HepG2 (cell line): ENCODE data around the gene CCNG1. TPM values are rescaled to one million over a fixed set of nuclear protein-coding genes. Genes with fewer than 3 reads are reported as not detected.

Experiments used
- ARNT2 ChIP-seq: sonication (generic); formaldehyde crosslinking; IDR thresholded peaks from 2 replicates; pipeline ENCODE4 v1.8.0; 2022; ENCODE audit warnings: mild to moderate bottlenecking, low read depth, missing genetic modification reagents, moderate library complexity
- CBFB ChIP-seq: sonication (generic); formaldehyde crosslinking; IDR thresholded peaks from 2 replicates; pipeline ENCODE4 v1.4.0; 2020; ENCODE audit warnings: missing genetic modification reagents
- CREM ChIP-seq, 2 experiments: sonication (generic) in 1 of 2; formaldehyde crosslinking in 1 of 2; IDR thresholded peaks; 2 replicates each; pipeline versions ENCODE4 v1.4.0 to v1.6.1; 2016 to 2020; ENCODE audit warnings: antibody characterized with exemption in 1 of 2, mild to moderate bottlenecking in 1 of 2, missing genetic modification reagents in 1 of 2
- ELF1 ChIP-seq: sonication (generic); formaldehyde crosslinking; IDR thresholded peaks from 2 replicates; pipeline ENCODE4 v1.4.0; 2020; ENCODE audit warnings: missing genetic modification reagents
- EP300 ChIP-seq, 3 experiments: sonication (generic) in 1 of 3; formaldehyde crosslinking in 1 of 3; IDR thresholded peaks; 2 replicates each; pipeline versions ENCODE4 v1.5.1 to v1.6.1; 2011 to 2020; ENCODE audit warnings: low read depth in 2 of 3, low read length in 2 of 3, borderline replicate concordance in 1 of 3, improper control_type of control experiment in 1 of 3, mild to moderate bottlenecking in 1 of 3, missing genetic modification reagents in 1 of 3, moderate library complexity in 1 of 3
- FOXA1 ChIP-seq, 2 experiments: fragments of 450-650 bp in 1 of 2; sonication (generic) in 1 of 2; formaldehyde crosslinking in 1 of 2; IDR thresholded peaks; 2 replicates each; pipeline versions ENCODE4 v1.4.0 to v1.6.1; 2016 to 2020; ENCODE audit warnings: missing genetic modification reagents in 1 of 2
- KDM3A ChIP-seq: IDR thresholded peaks from 2 replicates; pipeline ENCODE4 v1.6.1; 2018; ENCODE audit warnings: low read depth, missing compliant biosample characterization
- NCOA1 ChIP-seq: sonication (generic); formaldehyde crosslinking; IDR thresholded peaks from 2 replicates; pipeline ENCODE4 v1.9.0; 2021; ENCODE audit warnings: missing genetic modification reagents
- PAWR ChIP-seq: sonication (generic); formaldehyde crosslinking; IDR thresholded peaks from 2 replicates; pipeline ENCODE4 v1.4.0; 2020; ENCODE audit warnings: missing genetic modification reagents, mild to moderate bottlenecking, borderline replicate concordance
- PCBP2 ChIP-seq: fragments of 200-400 bp; formaldehyde crosslinking; optimal IDR thresholded peaks from 2 replicates; pipeline ENCODE3; 2018; ENCODE audit warnings: low read length, low read depth; ENCODE audit not compliant: poor library complexity, severe bottlenecking
- ZNF354B ChIP-seq: sonication (generic); formaldehyde crosslinking; IDR thresholded peaks from 2 replicates; pipeline ENCODE4 v1.8.0; 2022; ENCODE audit warnings: mild to moderate bottlenecking, missing genetic modification reagents
- ZNF468 ChIP-seq: sonication (generic); formaldehyde crosslinking; IDR thresholded peaks from 2 replicates; pipeline ENCODE4 v1.8.0; 2022; ENCODE audit warnings: mild to moderate bottlenecking, moderate library complexity, missing genetic modification reagents
- ZNF510 ChIP-seq: sonication (generic); formaldehyde crosslinking; IDR thresholded peaks from 2 replicates; pipeline ENCODE4 v1.4.0; 2020; ENCODE audit warnings: low read depth, mild to moderate bottlenecking, missing genetic modification reagents
- ZNF781 ChIP-seq: sonication (generic); formaldehyde crosslinking; IDR thresholded peaks from 2 replicates; pipeline ENCODE4 v1.5.1; 2020; ENCODE audit warnings: borderline replicate concordance, mild to moderate bottlenecking, missing genetic modification reagents; ENCODE audit errors: not compliant biosample characterization
- polyA plus RNA-seq, 8 experiments: library from polyadenylated mRNA; depleted of rRNA in 3 of 8; stranded (reverse) in 7 of 8; unstranded in 1 of 8; fragments of >200 nt; fragmentation: Illumina TruSeq in 4 of 8; extraction: Trizol in 4 of 8; gene quantifications; 2 replicates each; pipeline versions ENCODE4 v1.2.1 to v1.2.3, GENCODE V29; 2011 to 2016; ENCODE audit warnings: low read depth in 4 of 8, missing spikeins in 1 of 8, mixed read lengths in 1 of 8; ENCODE audit not compliant: insufficient read depth in 1 of 8
- total RNA-seq, 5 experiments: library from RNA; depleted of rRNA; stranded (reverse); fragments of >200 nt; fragmentation: Illumina TruSeq; extraction: Trizol; gene quantifications; 2 replicates each; pipeline ENCODE4 v1.2.3, GENCODE V29; 2016; ENCODE audit warnings: low read depth in 1 of 5
- TF ChIP-seq, protein P1 (sequence below): sonication (generic); formaldehyde crosslinking; IDR thresholded peaks from 2 replicates; pipeline ENCODE4 v1.5.0; 2020; ENCODE audit warnings: missing genetic modification reagents
- TF ChIP-seq, protein P2 (sequence below): sonication (generic); formaldehyde crosslinking; conservative IDR thresholded peaks from 2 replicates; pipeline ENCODE4 v1.4.0; 2020; ENCODE audit warnings: mild to moderate bottlenecking, missing genetic modification reagents, moderate library complexity
- TF ChIP-seq, protein P3 (sequence below): sonication (generic); formaldehyde crosslinking; conservative IDR thresholded peaks from 2 replicates; pipeline ENCODE4 v1.5.0; 2020; ENCODE audit warnings: missing genetic modification reagents
- TF ChIP-seq, protein P4 (sequence below), 2 experiments: sonication (generic) in 1 of 2; formaldehyde crosslinking in 1 of 2; IDR thresholded peaks; 2 replicates each; pipeline versions ENCODE4 v1.5.1 to v1.6.1; 2011 to 2020; ENCODE audit warnings: borderline replicate concordance in 1 of 2, low read depth in 1 of 2, low read length in 1 of 2, mild to moderate bottlenecking in 1 of 2, missing genetic modification reagents in 1 of 2, moderate library complexity in 1 of 2

Gene CCNG1
- total and polyA plus RNA-seq, 2 of the 13 experiments (the other 11 are each of a cell fraction or from before 2014, with no cell fraction given): 181 to 353 TPM

DNA sequence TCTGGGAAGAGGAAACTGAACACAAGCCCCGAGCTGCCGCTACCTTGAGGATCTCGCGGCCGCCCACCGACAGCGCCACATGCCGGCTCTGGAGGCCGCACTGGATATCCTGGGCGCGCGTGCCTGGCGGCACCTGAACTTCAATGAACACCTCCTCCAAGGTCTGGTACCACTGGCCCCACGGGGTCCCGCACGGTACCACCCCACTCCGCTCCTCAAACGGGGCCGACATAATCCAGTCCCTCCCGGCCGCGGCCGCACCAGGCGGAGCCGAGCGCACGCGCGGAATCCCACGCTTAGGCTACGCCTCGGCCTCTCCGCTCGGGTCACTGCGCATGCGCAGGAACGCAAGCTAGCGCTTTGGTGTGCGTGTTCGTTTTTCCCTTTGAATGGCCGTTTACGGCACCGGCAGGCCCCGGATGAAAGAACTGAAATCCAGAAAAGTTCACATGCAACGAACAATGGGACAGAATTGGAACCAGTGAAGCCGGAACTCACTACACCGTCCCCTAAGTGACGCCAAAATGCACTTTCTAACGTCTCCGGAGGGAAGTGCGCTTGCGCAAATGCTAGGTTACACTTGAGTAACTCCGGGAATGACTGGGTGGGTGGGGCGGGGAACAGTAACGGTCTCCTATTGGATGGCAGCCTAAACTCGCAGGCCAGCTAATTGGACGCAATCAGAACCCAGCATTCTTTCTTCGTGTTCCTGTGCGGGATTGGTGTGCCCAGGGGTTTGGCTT lies 22.6 kb downstream of the CCNG1 start, which contains the start of gene NUDCD2 (continued):
- TF ChIP-seq ZNF468 (CRISPR knock-in tag): 0 out of 2 replicates have a peak, but pooled peaks have one; percentile 54
- TF ChIP-seq ARNT2 (CRISPR knock-in tag): peak; percentile 83
- TF ChIP-seq, protein P1, sequence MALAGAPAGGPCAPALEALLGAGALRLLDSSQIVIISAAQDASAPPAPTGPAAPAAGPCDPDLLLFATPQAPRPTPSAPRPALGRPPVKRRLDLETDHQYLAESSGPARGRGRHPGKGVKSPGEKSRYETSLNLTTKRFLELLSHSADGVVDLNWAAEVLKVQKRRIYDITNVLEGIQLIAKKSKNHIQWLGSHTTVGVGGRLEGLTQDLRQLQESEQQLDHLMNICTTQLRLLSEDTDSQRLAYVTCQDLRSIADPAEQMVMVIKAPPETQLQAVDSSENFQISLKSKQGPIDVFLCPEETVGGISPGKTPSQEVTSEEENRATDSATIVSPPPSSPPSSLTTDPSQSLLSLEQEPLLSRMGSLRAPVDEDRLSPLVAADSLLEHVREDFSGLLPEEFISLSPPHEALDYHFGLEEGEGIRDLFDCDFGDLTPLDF (CRISPR knock-in tag): 0 out of 2 replicates have a peak, but pooled peaks have one; percentile 65
- TF ChIP-seq EP300 (IDR thresholded peaks at IDR 0.05; ENCODE audit: low read depth in 2 of 2, low read length in 2 of 2): peak in 1 of 2 experiments; percentile 39; a peak in 1 of 4 replicates
- TF ChIP-seq EP300 (CRISPR knock-in tag; IDR thresholded peaks at IDR 0.05; ENCODE audit: borderline replicate concordance): no peak
- TF ChIP-seq PCBP2: no peak
- TF ChIP-seq ZNF510: peak; percentile 81
- TF ChIP-seq ZNF354B: peak; percentile 90; the same call in 1 of the 2 replicates
- TF ChIP-seq, protein P2, sequence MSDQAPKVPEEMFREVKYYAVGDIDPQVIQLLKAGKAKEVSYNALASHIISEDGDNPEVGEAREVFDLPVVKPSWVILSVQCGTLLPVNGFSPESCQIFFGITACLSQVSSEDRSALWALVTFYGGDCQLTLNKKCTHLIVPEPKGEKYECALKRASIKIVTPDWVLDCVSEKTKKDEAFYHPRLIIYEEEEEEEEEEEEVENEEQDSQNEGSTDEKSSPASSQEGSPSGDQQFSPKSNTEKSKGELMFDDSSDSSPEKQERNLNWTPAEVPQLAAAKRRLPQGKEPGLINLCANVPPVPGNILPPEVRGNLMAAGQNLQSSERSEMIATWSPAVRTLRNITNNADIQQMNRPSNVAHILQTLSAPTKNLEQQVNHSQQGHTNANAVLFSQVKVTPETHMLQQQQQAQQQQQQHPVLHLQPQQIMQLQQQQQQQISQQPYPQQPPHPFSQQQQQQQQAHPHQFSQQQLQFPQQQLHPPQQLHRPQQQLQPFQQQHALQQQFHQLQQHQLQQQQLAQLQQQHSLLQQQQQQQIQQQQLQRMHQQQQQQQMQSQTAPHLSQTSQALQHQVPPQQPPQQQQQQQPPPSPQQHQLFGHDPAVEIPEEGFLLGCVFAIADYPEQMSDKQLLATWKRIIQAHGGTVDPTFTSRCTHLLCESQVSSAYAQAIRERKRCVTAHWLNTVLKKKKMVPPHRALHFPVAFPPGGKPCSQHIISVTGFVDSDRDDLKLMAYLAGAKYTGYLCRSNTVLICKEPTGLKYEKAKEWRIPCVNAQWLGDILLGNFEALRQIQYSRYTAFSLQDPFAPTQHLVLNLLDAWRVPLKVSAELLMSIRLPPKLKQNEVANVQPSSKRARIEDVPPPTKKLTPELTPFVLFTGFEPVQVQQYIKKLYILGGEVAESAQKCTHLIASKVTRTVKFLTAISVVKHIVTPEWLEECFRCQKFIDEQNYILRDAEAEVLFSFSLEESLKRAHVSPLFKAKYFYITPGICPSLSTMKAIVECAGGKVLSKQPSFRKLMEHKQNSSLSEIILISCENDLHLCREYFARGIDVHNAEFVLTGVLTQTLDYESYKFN (CRISPR knock-in tag): peak; percentile 56; the same call in 1 of the 2 replicates
- TF ChIP-seq PAWR (CRISPR knock-in tag): no peak; the same call in 1 of the 2 replicates
- TF ChIP-seq CREM (IDR thresholded peaks at IDR 0.05): peak; percentile 57; the same call in 1 of the 2 replicates
- TF ChIP-seq CREM (CRISPR knock-in tag; IDR thresholded peaks at IDR 0.05): no peak
- 0 out of 2 replicates have a peak, but pooled peaks have one; percentile 32 for TF ChIP-seq ELF1
- TF ChIP-seq FOXA1 (IDR thresholded peaks at IDR 0.05): no peak
- 0 out of 2 replicates have a peak, but pooled peaks have one; percentile 13 for TF ChIP-seq FOXA1 (CRISPR knock-in tag; IDR thresholded peaks at IDR 0.05)
- peak; percentile 96 for TF ChIP-seq ZNF781 (CRISPR knock-in tag)
- TF ChIP-seq, protein P3, sequence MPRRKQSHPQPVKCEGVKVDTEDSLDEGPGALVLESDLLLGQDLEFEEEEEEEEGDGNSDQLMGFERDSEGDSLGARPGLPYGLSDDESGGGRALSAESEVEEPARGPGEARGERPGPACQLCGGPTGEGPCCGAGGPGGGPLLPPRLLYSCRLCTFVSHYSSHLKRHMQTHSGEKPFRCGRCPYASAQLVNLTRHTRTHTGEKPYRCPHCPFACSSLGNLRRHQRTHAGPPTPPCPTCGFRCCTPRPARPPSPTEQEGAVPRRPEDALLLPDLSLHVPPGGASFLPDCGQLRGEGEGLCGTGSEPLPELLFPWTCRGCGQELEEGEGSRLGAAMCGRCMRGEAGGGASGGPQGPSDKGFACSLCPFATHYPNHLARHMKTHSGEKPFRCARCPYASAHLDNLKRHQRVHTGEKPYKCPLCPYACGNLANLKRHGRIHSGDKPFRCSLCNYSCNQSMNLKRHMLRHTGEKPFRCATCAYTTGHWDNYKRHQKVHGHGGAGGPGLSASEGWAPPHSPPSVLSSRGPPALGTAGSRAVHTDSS (CRISPR knock-in tag): no peak
- TF ChIP-seq NCOA1: no peak
- 0 out of 2 replicates have a peak, but pooled peaks have one; percentile 26 for TF ChIP-seq KDM3A (CRISPR knock-in tag)
- TF ChIP-seq CBFB (CRISPR knock-in tag): 0 out of 2 replicates have a peak, but pooled peaks have one; percentile 26
- TF ChIP-seq, protein P4, sequence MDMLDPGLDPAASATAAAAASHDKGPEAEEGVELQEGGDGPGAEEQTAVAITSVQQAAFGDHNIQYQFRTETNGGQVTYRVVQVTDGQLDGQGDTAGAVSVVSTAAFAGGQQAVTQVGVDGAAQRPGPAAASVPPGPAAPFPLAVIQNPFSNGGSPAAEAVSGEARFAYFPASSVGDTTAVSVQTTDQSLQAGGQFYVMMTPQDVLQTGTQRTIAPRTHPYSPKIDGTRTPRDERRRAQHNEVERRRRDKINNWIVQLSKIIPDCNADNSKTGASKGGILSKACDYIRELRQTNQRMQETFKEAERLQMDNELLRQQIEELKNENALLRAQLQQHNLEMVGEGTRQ (IDR thresholded peaks at IDR 0.05; ENCODE audit: low read depth, low read length): no peak
- TF ChIP-seq, protein P4 (CRISPR knock-in tag; IDR thresholded peaks at IDR 0.05; ENCODE audit: borderline replicate concordance): no peak
